Ovary (tissue), 9 donors: ENCODE measurements around the gene KAZALD1. TPM values are rescaled to one million over a fixed set of nuclear protein-coding genes. Genes with fewer than 3 reads are reported as not detected.

ENCODE experiments used
- DNase-seq, 5 donors: peaks; one replicate each; pipeline ENCODE4 v3.0.0-alpha.2; 2019 to 2020
- H3K27ac ChIP-seq, 2 donors: fragments of 200-600 bp; one replicate each; pipeline versions ENCODE4 v1.5.1 to v1.8.0; 2019 to 2022
- H3K27me3 ChIP-seq: fragments of 200-600 bp; one replicate; pipeline ENCODE4 v1.8.0; 2022
- H3K36me3 ChIP-seq: fragments of 200-600 bp; sonication (generic); one replicate; pipeline ENCODE4 v1.5.1; 2019
- H3K4me1 ChIP-seq: one replicate; pipeline ENCODE4 v1.8.1; 2013; ENCODE audit warnings: mild to moderate bottlenecking, moderate library complexity; ENCODE audit not compliant: insufficient read depth
- H3K4me3 ChIP-seq: fragments of 200-600 bp; sonication (generic); one replicate; pipeline ENCODE4 v1.5.1; 2017
- H3K9me3 ChIP-seq, 2 donors: fragments of 200-600 bp in 1 of 2; sonication (generic) in 1 of 2; one replicate each; pipeline versions ENCODE4 v1.5.1 to v1.8.1; 2013 to 2019; ENCODE audit warnings: mild to moderate bottlenecking in 1 of 2, moderate library complexity in 1 of 2
- EP300 ChIP-seq: sonication (generic); formaldehyde crosslinking; IDR thresholded peaks from one replicate; pipeline ENCODE4 v1.6.1; 2017; ENCODE audit warnings: antibody characterized with exemption
- POLR2A ChIP-seq: fragments of 450-650 bp; IDR thresholded peaks from one replicate; pipeline ENCODE4 v1.6.1; 2017; ENCODE audit warnings: antibody characterized with exemption, mild to moderate bottlenecking, moderate library complexity
- WGBS, 3 donors: extraction: QIAGEN DNeasy Blood & Tissue Kit in 1 of 3; methylation state at CpG; one replicate each; pipeline versions ENCODE4 v1.1.5 to v1.1.7; 2013 to 2017; 5-methylcytosine and 5-hydroxymethylcytosine counted together
- intact Hi-C, 4 donors: fragments of 100-400 bp; cut with DNase I; formaldehyde crosslinking; loops; one replicate each; pipeline versions ENCODE4 v1.11.0 to v1.15.1; 2022 to 2023
- polyA plus RNA-seq, 2 donors: library from polyadenylated mRNA; stranded (reverse); fragments of 200-250 nt in 1 of 2; fragments of 350-450 nt in 1 of 2; fragmentation: Illumina TruSeq in 1 of 2; extraction: RNeasy Lipid Tissue Mini Kit (QIAGEN cat#74804) in 1 of 2; gene quantifications; one replicate each; pipeline ENCODE4 v1.2.3, GENCODE V29; 2013 to 2014
- total RNA-seq, 7 donors: library from RNA; depleted of rRNA in 2 of 7; stranded (reverse); fragments of >200 nt in 2 of 7; fragmentation: NEBNext Ultra II Directional in 3 of 7; extraction: Animal tissue kit (Norgen Biotek cat#: 25700) in 3 of 7; gene quantifications; one replicate each; pipeline versions ENCODE4 v1.1.0 to v1.2.4, GENCODE V29; 2016 to 2023
- TF ChIP-seq, protein P1 (sequence below), 3 donors: fragments of 450-650 bp in 2 of 3; fragments of 200-600 bp in 1 of 3; IDR thresholded peaks; one replicate each; pipeline versions ENCODE4 v1.5.1 to v1.8.0; 2016 to 2022; ENCODE audit warnings: antibody characterized with exemption in 3 of 3, mild to moderate bottlenecking in 1 of 3
- donor health status: DM: no; HTN: no; CAD: no; lungs with moderate emphysema.
- donor health status: DM: no; HTN: no; CAD: no.
- donor health status: Bipolar disorder and iron deficiency.
- donor health status: DM: yes; HTN: yes; CAD: no.
- donor health status: DM: no; HTN: no; CAD: no.
- donor health status: DM: yes; HTN: yes; CAD: no.

Gene KAZALD1
- total and polyA plus RNA-seq, 9 donors = 0.46 to 1.9 (median 0.94) TPM; not detected in 2

DNA sequence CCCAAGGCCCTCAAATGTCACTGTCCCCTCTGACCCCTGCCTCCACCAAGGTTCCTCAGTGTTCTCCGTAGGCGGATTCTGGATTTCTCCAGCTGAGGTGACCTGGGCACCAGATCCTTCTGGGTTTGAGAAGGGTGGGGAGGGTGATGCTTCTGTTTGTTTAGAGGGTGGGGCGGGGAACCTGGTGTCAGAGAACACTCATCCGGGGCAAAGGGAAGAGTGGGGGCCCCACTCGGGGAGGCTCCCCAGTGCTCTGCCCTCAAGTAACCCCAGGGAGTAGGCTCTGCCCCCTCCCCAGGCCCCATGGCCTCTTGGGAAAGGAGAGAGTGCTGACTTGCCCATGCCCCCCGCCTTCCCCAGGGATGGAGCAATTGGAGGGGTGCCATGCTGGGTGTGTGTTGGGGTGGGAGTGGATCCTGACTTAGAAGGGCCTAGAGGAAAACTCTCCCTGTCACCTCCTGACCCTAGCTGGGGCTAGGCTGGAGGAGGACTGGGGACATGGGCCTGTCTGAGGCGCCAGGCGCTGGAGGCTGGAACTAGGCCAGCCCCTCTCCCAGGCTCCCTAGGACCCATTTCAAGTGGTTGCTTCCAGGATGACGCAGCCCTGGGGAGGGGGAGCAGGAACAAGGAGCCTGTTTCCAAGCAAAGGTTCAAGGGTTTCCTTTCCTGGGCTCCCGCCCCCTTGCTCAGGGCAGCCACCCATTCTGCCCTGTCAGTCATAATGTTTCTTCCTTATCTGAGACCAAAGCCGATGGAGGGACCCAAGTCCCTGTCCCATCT lies 27.9 kb downstream of the KAZALD1 start:
- H3K36me3 ChIP-seq = no peaks in the 10 kb centered on the region
- intact Hi-C loops = loop anchor here in 1 of 4 donors (5.0 kb wide), 1 partner anchor 58 kb away; no protein-coding TSS in a partner anchor
- no peak overlapping the region for H3K27ac ChIP-seq
- H3K9me3 ChIP-seq = no peaks in the 10 kb centered on the region
- TF ChIP-seq, protein P1, sequence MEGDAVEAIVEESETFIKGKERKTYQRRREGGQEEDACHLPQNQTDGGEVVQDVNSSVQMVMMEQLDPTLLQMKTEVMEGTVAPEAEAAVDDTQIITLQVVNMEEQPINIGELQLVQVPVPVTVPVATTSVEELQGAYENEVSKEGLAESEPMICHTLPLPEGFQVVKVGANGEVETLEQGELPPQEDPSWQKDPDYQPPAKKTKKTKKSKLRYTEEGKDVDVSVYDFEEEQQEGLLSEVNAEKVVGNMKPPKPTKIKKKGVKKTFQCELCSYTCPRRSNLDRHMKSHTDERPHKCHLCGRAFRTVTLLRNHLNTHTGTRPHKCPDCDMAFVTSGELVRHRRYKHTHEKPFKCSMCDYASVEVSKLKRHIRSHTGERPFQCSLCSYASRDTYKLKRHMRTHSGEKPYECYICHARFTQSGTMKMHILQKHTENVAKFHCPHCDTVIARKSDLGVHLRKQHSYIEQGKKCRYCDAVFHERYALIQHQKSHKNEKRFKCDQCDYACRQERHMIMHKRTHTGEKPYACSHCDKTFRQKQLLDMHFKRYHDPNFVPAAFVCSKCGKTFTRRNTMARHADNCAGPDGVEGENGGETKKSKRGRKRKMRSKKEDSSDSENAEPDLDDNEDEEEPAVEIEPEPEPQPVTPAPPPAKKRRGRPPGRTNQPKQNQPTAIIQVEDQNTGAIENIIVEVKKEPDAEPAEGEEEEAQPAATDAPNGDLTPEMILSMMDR (IDR thresholded peaks at IDR 0.05) = no peak
- TF ChIP-seq POLR2A (no peak), EP300 (no peak)
- H3K4me3 ChIP-seq = no peak overlapping the region
- H3K27me3 ChIP-seq = no peaks in the 10 kb centered on the region
- DNase-seq = no peak
- no peaks in the 10 kb centered on the region for H3K4me1 ChIP-seq
- whole genome bisulfite sequencing, 3 donors = 66 to 74% (median 73%) methylated on average over 11 of the region's 11 CpGs

DNA sequence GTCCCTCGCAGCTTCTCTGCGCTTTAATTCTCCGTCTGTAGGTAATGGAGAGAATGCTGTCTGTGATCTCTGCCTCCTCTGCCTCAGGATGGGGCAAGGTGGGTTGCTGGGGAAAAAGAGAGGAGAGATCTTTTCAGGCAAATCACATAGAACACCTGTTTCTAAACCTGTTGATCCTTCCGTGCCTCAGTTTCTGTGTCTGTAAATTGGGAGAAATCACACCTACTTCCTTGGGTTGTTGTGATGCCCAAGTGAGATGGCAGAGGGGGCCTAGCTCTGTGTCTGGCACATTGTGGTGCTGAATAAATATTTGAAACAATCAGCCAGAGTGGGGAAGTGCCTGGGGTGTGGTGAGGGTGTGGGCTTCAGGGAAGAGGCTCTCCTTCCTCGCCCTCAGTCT lies 28.8 kb downstream of the KAZALD1 start:
- DNase-seq = no peak
- H3K27ac ChIP-seq = no peak overlapping the region
- H3K4me1 ChIP-seq = no peaks in the 10 kb centered on the region
- no peaks in the 10 kb centered on the region for H3K9me3 ChIP-seq
- intact Hi-C loops = loop anchor here in 1 of 4 donors (5.0 kb wide), 1 partner anchor 57 kb away; no protein-coding TSS in a partner anchor
- TF ChIP-seq, protein P1 (IDR thresholded peaks at IDR 0.05) = no peak
- TF ChIP-seq POLR2A (no peak), EP300 (no peak)
- H3K4me3 ChIP-seq = no peak overlapping the region
- H3K36me3 ChIP-seq = no peaks in the 10 kb centered on the region
- WGBS, 3 donors = 90 to 94% (median 92%) methylated on average over 5 of the region's 5 CpGs
- no peaks in the 10 kb centered on the region for H3K27me3 ChIP-seq

DNA sequence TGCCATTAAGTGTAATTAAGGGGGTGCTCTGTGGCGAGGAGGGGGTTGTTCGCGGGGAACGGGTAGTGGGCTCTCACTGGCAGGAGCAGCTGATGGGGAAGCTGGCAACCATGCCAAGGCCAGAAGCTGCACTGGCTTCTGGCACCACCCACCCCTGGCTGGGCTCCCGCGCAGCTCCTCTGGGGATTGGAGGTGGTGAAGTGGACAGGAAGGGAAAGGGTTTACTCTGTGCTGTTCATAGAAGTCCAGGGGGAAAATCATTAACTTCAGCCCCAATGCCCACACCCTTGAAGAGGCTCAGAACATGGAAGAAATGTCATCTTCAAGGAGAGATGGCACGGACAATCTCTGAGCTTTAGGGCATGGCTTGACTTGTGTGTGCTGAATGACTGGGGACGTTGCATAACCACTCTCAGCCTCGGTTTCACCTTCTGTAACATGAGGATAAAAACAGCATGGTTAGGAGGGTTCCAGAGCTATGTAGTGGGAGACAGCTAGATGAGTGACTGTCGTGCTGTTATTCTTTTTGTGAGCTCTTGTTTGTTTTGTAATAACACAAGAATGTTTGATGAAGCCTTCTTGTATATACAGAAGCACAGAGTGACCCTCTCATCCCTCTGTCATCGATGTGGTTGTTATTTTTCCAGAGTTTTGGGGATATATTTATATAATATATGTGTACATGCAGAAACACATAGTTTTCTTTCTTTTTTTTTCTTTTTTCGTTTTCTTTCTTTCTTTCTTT lies 29.9 kb downstream of the KAZALD1 start:
- intact Hi-C loops = loop anchor here in 1 of 4 donors (5.0 kb wide), 1 partner anchor 56 kb away; no protein-coding TSS in a partner anchor
- Histone ChIP-seq H3K4me3 (no peak overlapping the region), H3K27ac (no peak overlapping the region), H3K27me3 (no peaks in the 10 kb centered on the region), H3K4me1 (no peaks in the 10 kb centered on the region), H3K36me3 (no peaks in the 10 kb centered on the region), H3K9me3 (no peaks in the 10 kb centered on the region)
- DNase-seq = no peak
- WGBS, 3 donors = 68 to 70% (median 68%) methylated on average over 12 of the region's 12 CpGs
- TF ChIP-seq EP300 (no peak), POLR2A (no peak)
- TF ChIP-seq, protein P1 (IDR thresholded peaks at IDR 0.05) = no peak

DNA sequence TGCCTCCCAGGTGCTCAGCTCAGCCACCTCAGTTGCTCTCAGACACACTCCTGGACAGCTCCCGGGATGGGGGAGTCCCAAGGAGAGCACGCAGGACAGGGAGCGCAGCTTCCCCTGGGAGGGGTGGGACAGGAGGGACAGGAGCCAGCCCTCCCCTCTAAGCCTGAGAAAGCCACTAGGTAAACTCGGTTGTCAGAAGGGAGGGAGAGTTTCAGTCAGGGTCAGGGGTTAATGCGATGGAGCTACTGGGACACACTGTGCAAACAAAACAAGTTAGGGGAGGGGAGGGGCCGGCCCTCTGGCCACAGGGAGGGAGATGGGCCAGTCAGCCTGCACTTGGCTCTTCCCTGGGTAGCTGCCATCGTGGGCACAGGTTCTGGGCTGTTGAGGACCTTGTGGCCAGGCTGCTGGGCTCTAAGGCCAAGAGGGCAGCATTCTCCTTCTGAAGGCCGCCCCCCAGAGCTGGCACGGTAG lies 31.1 kb downstream of the KAZALD1 start:
- Histone ChIP-seq H3K36me3 (no peaks in the 10 kb centered on the region), H3K4me1 (no peaks in the 10 kb centered on the region), H3K9me3 (no peaks in the 10 kb centered on the region), H3K27ac (no peak overlapping the region), H3K27me3 (no peaks in the 10 kb centered on the region), H3K4me3 (no peak overlapping the region)
- DNase-seq = no peak
- 37 to 60% (median 48%) methylated on average over 9 of the region's 9 CpGs for WGBS, 3 donors
- no peak for TF ChIP-seq EP300
- TF ChIP-seq, protein P1 (IDR thresholded peaks at IDR 0.05) = no peak
- intact Hi-C loops = loop anchor here in 1 of 4 donors (5.0 kb wide), 1 partner anchor 54 kb away; no protein-coding TSS in a partner anchor
